ENCODE results near the gene SEC23B.
A peak's percentile ranks its signal among the peaks of the same experiment; 100 is the strongest.
"Not testable (repeated sequence)": the region's sequence is repeated elsewhere in the genome, so short reads cannot be mapped to it uniquely, and the experiment has no call there.

Gene SEC23B

GRCh38 chr20:18507218-18508191, at the start of gene SEC23B:
Gene SEC23B, plus strand, starts transcription at chr20:18507940. Its CDS starts 2,896 bp downstream, at chr20:18510836.
- peak; percentile 97 for DNase-seq

- no peak for DNase-seq
Observed at GRCh38 chr20:18465536-18466200, 42.1 kb upstream of the SEC23B start.

DNA sequence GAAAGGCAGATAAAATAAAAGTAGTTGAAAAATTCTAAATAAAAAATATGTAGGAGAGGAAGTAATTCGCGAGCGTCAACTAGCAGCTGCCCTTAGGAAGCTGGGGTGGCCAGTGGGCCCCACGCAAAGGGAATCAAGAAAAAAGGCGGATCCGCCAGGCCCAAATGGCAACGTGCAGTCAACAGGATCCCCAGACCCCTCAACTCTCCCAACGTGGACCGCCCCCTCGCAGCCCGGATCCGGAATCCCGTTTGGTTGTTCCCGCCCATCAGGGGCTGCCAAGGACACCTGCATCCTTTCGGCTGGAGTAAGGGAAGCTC, 41.2 kb upstream of the SEC23B start:
- DNase-seq, result no peak

GRCh38 chr20:18466894-18467730, 40.6 kb upstream of the SEC23B start, which contains the start of the genes DZANK1 and POLR3F:
Gene DZANK1, minus strand, starts transcription at chr20:18467030. Its CDS starts 1,672 bp downstream, at chr20:18465358.
Gene POLR3F, plus strand, starts transcription at chr20:18467390. Its CDS starts 117 bp downstream, at chr20:18467507.
- peak; percentile 97 for DNase-seq

GRCh38 chr20:18477218-18477617, 30.5 kb upstream of the SEC23B start:
- no peak for DNase-seq

DNA sequence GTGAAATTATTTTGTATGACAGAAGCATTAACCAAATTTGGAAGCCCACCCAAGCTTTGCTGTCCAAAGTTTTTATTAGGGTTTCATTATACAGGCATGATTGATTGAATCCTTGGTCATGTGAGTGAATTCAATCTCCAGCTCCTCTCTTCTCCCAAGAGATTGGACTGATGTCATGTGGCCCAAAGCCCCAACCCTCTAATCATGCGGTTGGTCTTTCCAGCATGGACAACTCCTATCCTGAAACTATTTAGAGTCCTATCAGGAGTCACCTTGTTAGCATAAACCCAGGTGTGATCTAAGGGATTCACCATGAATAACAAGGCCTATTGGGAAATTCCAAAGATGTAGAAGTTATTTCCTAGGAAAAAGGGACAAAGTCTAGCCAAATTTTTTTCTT, 29.9 kb upstream of the SEC23B start:
- DNase-seq, result no peak

- no peak for DNase-seq
Observed at GRCh38 chr20:18481596-18481995, 26.1 kb upstream of the SEC23B start.

GRCh38 chr20:18488301-18488700, 19.4 kb upstream of the SEC23B start:
- DNase-seq, result no peak

DNA sequence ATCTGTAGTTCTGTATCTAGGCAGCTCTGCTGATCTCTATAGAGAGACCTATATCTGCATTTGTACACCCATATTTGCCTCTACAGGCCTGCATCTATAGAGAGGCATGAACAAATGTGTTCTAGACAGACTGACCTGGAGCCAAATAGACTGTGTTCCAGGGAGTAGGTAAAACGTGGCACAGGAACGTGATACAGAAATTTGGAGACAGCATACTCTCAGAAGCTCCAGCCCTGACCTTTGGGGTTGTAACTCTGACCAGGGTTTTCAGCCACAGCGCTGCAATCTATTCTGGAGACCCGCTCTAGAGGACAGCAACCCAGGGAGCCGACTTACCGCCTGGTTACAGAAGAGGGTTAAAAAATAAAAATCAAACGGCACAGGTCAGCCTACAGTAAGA, 11.7 kb upstream of the SEC23B start:
- DNase-seq, result no peak

- peak; percentile 88 for DNase-seq
Observed at GRCh38 chr20:18496740-18497592, 10.8 kb upstream of the SEC23B start, which contains the start of gene RBBP9. Gene RBBP9, minus strand, starts transcription at chr20:18497225. Its CDS starts 58 bp downstream, at chr20:18497167.

- DNase-seq, result no peak
Observed at GRCh38 chr20:18497603-18498002, 10.1 kb upstream of the SEC23B start.

DNA sequence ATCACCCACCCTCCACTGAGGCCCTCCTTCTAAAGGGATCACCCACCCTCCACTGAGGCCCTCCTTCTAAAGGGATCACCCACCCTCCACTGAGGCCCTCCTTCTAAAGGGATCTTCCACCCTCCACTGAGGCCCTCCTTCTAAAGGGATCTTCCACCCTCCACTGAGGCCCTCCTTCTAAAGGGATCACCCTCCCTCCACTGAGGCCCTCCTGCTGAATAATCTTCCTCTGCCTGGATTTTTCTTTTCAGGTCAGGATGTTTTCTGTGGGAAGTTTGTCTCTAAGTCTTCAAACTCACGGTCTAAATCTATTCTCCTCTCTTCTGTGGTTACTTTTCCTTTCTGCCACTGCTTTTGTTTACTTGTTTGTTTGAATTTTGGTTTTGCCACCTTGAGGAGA, 6.1 kb upstream of the SEC23B start:
- not testable (repeated sequence) for DNase-seq

DNA sequence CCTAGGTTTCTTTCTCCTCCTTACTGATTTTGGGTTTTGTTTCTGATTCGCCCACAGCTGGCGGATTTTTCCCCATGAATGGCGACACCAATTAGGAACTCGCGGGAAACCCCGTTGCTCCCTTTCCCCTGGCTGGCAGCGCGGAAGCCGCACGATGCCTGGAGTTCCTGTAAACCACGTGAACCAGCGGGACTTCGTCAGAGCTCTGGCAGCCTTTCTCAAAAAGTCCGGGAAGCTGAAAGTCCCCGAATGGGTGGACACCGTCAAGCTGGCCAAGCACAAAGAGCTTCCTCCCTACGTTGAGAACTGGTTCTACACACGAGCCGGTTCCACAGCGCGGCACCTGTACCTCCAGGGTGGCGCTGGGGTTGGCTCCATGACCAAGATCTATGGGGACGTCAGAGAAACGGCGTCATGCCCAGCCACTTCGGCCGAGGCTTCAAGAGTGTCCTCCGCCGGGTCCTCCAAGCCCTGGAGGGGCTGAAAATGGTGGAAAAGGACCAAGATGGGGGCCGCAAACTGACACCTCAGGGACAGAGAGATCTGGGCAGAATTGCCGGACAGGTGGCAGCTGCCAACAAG, 3.2 kb upstream of the SEC23B start:
- no peak for DNase-seq

- peak; percentile 59 for DNase-seq
Observed at GRCh38 chr20:18506744-18507143, 996 bp upstream of the SEC23B start.

DNA sequence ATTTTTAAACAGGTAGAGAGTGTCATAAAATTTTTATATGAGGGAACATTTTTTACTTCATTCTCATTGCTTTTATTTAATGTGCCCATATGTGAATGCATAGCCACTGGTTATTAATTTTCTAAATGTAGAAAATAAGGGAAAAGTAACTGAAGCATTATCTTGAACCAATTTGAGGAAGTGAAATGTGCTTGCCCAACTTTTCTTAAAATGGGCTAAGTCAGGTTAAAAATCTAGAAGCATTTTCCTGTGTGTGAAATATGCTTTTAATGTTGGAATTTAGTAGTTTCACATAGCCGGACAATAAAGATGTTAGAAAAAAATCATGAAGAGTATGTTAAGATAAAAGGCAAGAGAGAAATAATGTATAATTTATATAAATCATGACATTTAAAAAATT, 3.8 kb downstream of the SEC23B start:
- DNase-seq, result no peak

DNA sequence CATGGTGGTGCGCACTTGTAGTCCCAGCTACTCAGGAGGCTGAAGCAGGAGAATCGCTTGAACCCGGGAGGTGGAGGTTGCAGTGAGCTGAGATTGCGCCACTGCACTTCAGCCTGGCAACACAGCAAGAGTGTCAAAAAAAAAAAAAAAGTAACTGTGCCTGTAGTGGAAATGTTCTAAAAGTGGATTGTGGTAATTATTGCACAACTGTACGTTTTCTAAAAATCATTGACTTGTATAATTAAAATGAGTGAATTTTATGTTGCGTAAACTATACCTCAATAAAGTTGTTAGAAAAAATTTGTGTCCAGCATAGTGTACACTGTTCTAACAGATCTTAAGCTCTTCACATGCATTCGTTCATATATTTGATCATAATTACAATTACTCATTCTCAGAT, 5.5 kb downstream of the SEC23B start:
- no peak for DNase-seq

GRCh38 chr20:18514127-18514526, 6.4 kb downstream of the SEC23B start:
- no peak for DNase-seq

DNA sequence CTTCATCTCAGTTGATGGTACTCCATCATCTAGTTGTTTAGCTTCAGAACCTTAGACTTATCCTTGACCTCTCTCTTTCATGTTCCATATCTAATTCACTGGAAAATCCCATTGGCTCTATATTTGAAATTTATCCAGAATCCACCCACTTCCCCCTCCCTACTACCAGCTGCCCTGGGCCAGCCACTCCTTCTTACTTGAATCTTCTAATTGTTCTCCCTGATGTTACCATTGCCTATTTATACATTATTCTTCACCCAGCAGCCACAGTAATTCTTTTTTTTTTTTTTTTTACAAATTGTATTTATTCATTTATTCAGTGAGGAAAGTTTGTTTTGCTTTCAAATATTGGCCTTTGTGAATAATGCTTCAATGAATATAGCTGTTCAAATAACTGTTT, 8.2 kb downstream of the SEC23B start:
- no peak for DNase-seq

GRCh38 chr20:18522066-18522465, 14.3 kb downstream of the SEC23B start:
- not testable (repeated sequence) for DNase-seq

DNA sequence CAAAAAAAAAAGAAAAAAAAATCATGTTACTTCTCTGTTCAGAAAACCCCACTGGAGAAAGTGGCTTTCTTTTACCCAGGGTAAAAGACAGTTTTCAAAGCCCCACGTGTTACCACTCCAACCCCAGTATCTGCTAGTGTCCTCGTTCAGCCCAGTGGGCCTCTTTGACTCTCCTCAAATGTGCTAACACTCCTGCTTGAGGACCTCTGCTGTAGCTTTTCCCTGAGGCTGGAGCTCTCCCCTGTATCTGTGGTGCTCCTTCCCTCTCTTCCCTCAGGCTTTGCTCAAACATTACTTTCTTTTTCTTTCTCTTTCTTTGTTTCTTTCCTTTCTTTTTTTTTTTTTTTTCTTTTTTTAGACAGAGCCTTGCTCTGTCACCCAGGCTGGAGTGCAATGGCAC, 15.3 kb downstream of the SEC23B start:
- no peak for DNase-seq

- DNase-seq, result no peak
Observed at GRCh38 chr20:18524646-18525045, 16.9 kb downstream of the SEC23B start.

DNA sequence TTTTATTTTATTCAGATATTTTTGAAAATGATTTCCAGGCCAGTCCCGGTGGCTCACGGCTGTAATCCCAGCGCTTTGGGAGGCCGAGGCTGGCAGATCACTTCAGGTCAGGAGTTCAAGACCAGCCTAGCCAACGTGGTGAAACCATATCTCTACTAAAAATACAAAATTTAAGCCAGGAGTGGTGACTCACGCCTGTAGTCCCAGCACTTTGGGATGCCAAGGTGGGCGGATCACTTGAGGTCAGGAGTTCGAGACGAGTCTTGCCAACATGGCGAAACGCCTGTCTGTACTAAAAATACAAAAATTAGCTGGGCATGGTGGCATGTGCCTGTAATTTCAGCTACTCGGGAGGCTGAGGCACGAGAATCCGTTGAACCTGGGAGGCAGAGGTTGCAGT, 19.0 kb downstream of the SEC23B start:
- DNase-seq, result not testable (repeated sequence)

Data from activated CD8-positive, alpha-beta memory T cell treated with anti-CD3 and anti-CD28 coated beads for 24 hours (primary cell).